Cardiac muscle cell (in vitro differentiated cells and primary cell): ENCODE results near the gene COL25A1. TPM values are rescaled to one million over a fixed set of nuclear protein-coding genes. Genes with fewer than 3 reads are reported as not detected.
A peak's percentile ranks its signal among the peaks of the same experiment; 100 is the strongest.

Experiments used
- DNase-seq, 2 donors: peaks; one replicate each; pipeline versions ENCODE4 v3.0.0 to v3.0.0-alpha.2; 2010 to 2017; ENCODE audit warnings: low read depth in 1 of 2, low spot score in 1 of 2
- H3K27ac ChIP-seq: fragments of 200-600 bp; sonication (generic); 2 replicates; pipeline ENCODE4 v1.5.1; 2016
- H3K27me3 ChIP-seq: fragments of 200-600 bp; sonication (generic); 2 replicates; pipeline ENCODE4 v1.6.0; 2016; ENCODE audit warnings: control low read depth
- H3K36me3 ChIP-seq: fragments of 200-600 bp; sonication (generic); 2 replicates; pipeline ENCODE4 v1.5.1; 2016; ENCODE audit warnings: control low read depth
- H3K4me1 ChIP-seq: fragments of 200-600 bp; sonication (generic); 2 replicates; pipeline ENCODE4 v1.8.1; 2017; ENCODE audit warnings: low read depth, mild to moderate bottlenecking, mixed run types
- H3K4me3 ChIP-seq: fragments of 200-600 bp; sonication (generic); 2 replicates; pipeline ENCODE4 v1.5.1; 2016; ENCODE audit warnings: mild to moderate bottlenecking
- H3K9me3 ChIP-seq: fragments of 200-600 bp; sonication (generic); 2 replicates; pipeline ENCODE4 v1.5.1; 2017; ENCODE audit warnings: low read depth, mild to moderate bottlenecking, control low read depth
- polyA plus RNA-seq: library from polyadenylated mRNA; unstranded; fragments of >200 nt; fragmentation: Nextera tagmentation; extraction: Ambion mirVana; gene quantifications from 2 replicates; pipeline ENCODE4 v1.2.1, GENCODE V29; 2016
- total RNA-seq: library from RNA; depleted of rRNA; stranded (reverse); fragments of >200 nt; gene quantifications from 2 replicates; pipeline ENCODE4 v1.2.3, GENCODE V29; 2016
- TF ChIP-seq, protein P1 (sequence below): IDR thresholded peaks from 2 replicates; pipeline ENCODE4 v1.5.1; 2012; ENCODE audit warnings: low read depth, mild to moderate bottlenecking, low read length

The COL25A1 gene
- total and polyA plus RNA-seq, 2 experiments from 2014 or later, result 3.5 to 8.4 TPM

DNA sequence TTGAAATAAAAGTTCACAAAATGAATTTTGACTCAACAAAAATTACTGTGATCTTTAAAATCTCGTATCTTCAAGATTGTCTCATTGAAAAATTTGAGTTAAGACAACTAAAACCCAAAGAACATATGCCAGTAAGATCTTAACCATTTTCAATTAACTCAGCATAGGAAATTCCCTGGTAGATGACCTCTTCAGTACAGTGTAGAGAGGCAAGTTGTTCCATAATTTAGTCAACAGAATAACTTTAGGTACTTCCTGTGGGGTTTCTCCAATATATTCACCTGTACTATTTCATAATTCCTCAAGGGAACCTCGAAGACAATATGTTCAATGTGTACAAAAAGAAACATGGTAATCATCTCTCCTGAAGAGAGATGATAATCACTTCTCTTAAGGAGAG is 145.3 kb downstream of the COL25A1 start:
- H3K27ac ChIP-seq, result no peak overlapping the region
- no peaks in the 10 kb centered on the region for H3K36me3 ChIP-seq
- TF ChIP-seq, protein P1, sequence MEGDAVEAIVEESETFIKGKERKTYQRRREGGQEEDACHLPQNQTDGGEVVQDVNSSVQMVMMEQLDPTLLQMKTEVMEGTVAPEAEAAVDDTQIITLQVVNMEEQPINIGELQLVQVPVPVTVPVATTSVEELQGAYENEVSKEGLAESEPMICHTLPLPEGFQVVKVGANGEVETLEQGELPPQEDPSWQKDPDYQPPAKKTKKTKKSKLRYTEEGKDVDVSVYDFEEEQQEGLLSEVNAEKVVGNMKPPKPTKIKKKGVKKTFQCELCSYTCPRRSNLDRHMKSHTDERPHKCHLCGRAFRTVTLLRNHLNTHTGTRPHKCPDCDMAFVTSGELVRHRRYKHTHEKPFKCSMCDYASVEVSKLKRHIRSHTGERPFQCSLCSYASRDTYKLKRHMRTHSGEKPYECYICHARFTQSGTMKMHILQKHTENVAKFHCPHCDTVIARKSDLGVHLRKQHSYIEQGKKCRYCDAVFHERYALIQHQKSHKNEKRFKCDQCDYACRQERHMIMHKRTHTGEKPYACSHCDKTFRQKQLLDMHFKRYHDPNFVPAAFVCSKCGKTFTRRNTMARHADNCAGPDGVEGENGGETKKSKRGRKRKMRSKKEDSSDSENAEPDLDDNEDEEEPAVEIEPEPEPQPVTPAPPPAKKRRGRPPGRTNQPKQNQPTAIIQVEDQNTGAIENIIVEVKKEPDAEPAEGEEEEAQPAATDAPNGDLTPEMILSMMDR, result no peak
- H3K4me1 ChIP-seq, result peaks cover 3% of the 10 kb centered on the region
- no peaks in the 10 kb centered on the region for H3K9me3 ChIP-seq
- no peak overlapping the region for H3K4me3 ChIP-seq
- DNase-seq, result no peak
- no peaks in the 10 kb centered on the region for H3K27me3 ChIP-seq

DNA sequence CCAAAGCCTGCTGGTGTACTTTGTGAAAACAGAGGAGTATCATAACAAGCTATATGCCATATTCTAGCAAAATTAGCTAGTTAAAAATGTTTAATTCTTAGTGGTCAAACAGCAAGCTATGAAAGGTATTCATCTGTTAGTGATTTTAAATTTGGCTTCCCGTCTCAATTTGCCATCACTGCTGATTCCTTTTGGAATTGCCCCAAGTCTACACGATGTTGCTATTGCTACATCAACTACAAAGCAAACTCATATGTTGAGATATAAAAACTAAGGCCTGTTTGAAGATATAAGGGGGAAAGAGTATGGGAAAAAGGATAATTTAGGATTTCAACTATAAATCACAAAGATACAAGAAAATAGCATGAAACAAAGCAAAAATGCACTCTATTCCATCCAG is 146.1 kb downstream of the COL25A1 start:
- peaks cover 3% of the 10 kb centered on the region for H3K4me1 ChIP-seq
- H3K9me3 ChIP-seq, result no peaks in the 10 kb centered on the region
- H3K27me3 ChIP-seq, result no peaks in the 10 kb centered on the region
- DNase-seq, result no peak
- H3K27ac ChIP-seq, result no peak overlapping the region
- no peak overlapping the region for H3K4me3 ChIP-seq
- no peaks in the 10 kb centered on the region for H3K36me3 ChIP-seq
- TF ChIP-seq, protein P1, result no peak

DNA sequence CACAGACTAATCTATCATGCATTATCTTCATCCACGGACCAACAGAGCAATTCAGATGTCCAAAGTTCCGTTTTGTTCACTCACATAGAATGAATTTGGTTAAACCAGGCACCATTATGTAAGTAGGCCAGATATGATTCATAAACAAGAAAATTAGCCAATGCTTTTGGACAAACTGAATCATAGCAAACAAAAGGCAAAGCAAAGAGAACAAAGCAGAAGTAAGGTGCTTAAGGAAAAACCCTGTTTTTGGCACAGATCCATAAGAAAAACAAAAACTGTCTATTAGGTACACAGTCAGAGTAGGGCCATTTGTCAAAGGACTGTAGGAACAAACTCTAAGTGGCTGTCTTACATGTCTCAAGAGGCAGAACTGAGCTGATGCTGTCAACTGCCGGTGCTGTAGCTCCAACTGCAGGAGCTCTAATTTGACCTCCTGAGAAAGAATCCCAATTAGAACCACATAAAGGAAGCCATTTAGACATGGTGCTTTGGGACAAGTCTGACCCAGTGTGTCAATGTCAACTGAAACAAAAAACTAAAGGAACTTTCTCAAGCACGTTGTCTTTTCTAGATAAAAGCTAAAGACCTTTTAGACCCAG is 146.7 kb downstream of the COL25A1 start:
- Histone ChIP-seq H3K27ac (no peak overlapping the region), H3K36me3 (no peaks in the 10 kb centered on the region), H3K27me3 (no peaks in the 10 kb centered on the region), H3K4me3 (no peak overlapping the region), H3K9me3 (no peaks in the 10 kb centered on the region), H3K4me1 (peaks cover 3% of the 10 kb centered on the region)
- DNase-seq, result peak in 1 of 2 donors; percentile 72
- TF ChIP-seq, protein P1, result no peak

DNA sequence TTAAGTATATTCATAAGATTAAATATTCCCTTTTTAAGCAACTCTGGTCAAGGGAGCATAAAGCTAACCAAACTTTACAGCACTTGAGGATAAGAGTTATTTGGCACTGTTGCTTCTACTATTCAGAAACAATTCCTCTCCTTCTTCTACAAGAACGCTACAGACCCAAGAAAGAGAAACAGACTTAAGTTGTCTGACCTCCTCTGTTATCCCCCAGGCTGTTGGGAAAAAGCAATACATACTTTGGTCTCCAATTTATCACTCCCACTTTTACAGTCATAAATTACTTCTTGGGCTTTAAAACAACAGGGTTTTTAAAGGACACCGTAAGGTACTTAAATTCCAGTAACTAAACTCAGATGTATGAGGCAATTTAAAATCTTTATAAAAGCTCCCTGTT is 147.4 kb downstream of the COL25A1 start:
- Histone ChIP-seq H3K27ac (no peak overlapping the region), H3K36me3 (no peaks in the 10 kb centered on the region), H3K27me3 (no peaks in the 10 kb centered on the region), H3K4me1 (peaks cover 3% of the 10 kb centered on the region), H3K9me3 (no peaks in the 10 kb centered on the region), H3K4me3 (no peak overlapping the region)
- no peak for DNase-seq
- TF ChIP-seq, protein P1, result no peak

DNA sequence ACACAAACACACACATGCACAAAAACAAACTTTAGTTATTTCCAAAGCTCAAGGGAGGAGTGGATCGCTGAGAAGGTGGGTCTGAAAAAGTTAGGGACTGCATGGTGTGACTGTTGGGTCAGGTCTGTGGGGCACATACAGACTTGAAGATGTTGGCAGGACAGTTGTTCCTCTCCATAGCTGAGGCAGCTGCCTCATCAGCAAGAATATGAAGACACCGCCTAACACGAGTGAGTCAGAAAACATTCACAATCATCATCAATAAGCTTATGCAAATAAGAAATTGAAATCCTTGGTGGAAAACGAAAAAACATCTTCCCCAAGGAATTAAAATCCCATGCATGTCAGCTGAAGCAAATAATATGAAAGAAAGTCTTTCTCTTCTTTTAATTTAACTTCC is 148.0 kb downstream of the COL25A1 start:
- TF ChIP-seq, protein P1, result no peak
- H3K27ac ChIP-seq, result no peak overlapping the region
- no peak overlapping the region for H3K4me3 ChIP-seq
- no peaks in the 10 kb centered on the region for H3K27me3 ChIP-seq
- no peaks in the 10 kb centered on the region for H3K36me3 ChIP-seq
- no peak for DNase-seq
- peaks cover 3% of the 10 kb centered on the region for H3K4me1 ChIP-seq
- H3K9me3 ChIP-seq, result no peaks in the 10 kb centered on the region
